Measurements from ENCODE around the gene BANP.

GRCh38 chr16:88005181-88005581, 53.9 kb downstream of the BANP start:
- no peak for TF ChIP-seq POLR2A (IDR thresholded peaks at IDR 0.05)
- peak in 3 of 12 donors; percentile 7 to 16 (median 8) for TF ChIP-seq CTCF (IDR thresholded peaks at IDR 0.05)

All from heart left ventricle (tissue), 13 donors.